Left lung (tissue), 10 donors: Measurements from ENCODE around the gene ZNF446. TPM values are rescaled to one million over a fixed set of nuclear protein-coding genes. Genes with fewer than 3 reads are reported as not detected.

ENCODE experiments used
- ATAC-seq: fragments of 200-7000 bp; cut with Tn5 transposase; one replicate; pipeline ENCODE4 v1.9.1; 2020; ENCODE audit warnings: moderate library complexity
- DNase-seq, 4 donors: peaks; one replicate each; pipeline ENCODE4 v3.0.0-alpha.2; 2013 to 2020
- H3K27ac ChIP-seq, 2 donors: fragments of 200-600 bp; sonication (generic) in 1 of 2; one replicate each; pipeline versions ENCODE4 v1.5.0 to v1.8.0; 2020 to 2021
- H3K27me3 ChIP-seq, 2 donors: fragments of 200-600 bp; sonication (generic) in 1 of 2; one replicate each; pipeline versions ENCODE4 v1.5.0 to v1.8.0; 2020 to 2021
- H3K36me3 ChIP-seq, 2 donors: fragments of 200-600 bp; sonication (generic) in 1 of 2; one replicate each; pipeline versions ENCODE4 v1.5.0 to v1.8.0; 2020 to 2021
- H3K4me1 ChIP-seq, 2 donors: fragments of 200-600 bp; one replicate each; pipeline ENCODE4 v1.8.0; 2021
- H3K4me3 ChIP-seq, 2 donors: fragments of 200-600 bp; sonication (generic) in 1 of 2; one replicate each; pipeline versions ENCODE4 v1.5.0 to v1.8.0; 2020 to 2021; ENCODE audit warnings: mild to moderate bottlenecking in 1 of 2
- H3K9me3 ChIP-seq, 2 donors: fragments of 200-600 bp; sonication (generic) in 1 of 2; one replicate each; pipeline versions ENCODE4 v1.5.0 to v1.8.0; 2020 to 2021
- intact Hi-C, 2 donors: fragments of 100-400 bp; cut with DNase I; formaldehyde crosslinking; loops; one replicate each; pipeline versions ENCODE4 v1.11.2 to v1.14.2; 2022
- polyA plus RNA-seq, 6 donors: library from polyadenylated mRNA; unstranded; fragments of 120-200 nt; gene quantifications; one replicate each; pipeline ENCODE4 v1.2.1, GENCODE V29; 2013; ENCODE audit not compliant: insufficient read length in 6 of 6
- total RNA-seq, 2 donors: library from RNA; stranded (reverse); fragmentation: NEBNext Ultra II Directional; extraction: Animal tissue kit (Norgen Biotek cat#: 25700); gene quantifications; one replicate each; pipeline ENCODE4 v1.2.1, GENCODE V29; 2021
- TF ChIP-seq, protein P1 (sequence below), 2 donors: fragments of 200-600 bp; sonication (generic) in 1 of 2; IDR thresholded peaks; one replicate each; pipeline versions ENCODE4 v1.5.0 to v1.8.0; 2021; ENCODE audit warnings: antibody characterized with exemption in 2 of 2
- donor health status: DM: no; HTN: yes; CAD: no.
- donor health status: DM: no; HTN: no; CAD: no.

ZNF446 gene
- total and polyA plus RNA-seq, 8 donors: 6.2 to 16.9 (median 14.1) TPM

DNA sequence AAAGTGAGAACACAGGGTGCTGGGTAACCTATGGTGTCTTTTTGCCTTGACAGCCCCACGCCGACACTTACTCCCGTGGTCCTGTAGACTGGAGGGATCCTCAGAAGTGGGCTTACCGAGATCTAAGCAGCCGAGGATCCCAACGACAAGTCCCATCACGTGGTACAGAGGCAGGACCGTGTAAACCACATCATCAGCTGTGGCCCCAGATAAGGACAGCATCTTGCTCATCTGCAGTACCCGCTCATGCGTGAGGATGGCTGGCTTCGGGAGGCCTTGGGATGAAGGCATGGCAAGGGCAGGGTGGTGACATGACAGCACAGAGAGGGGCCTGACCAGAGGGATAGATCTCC, 33.6 kb downstream of the ZNF446 start:
- H3K27me3 ChIP-seq: no peaks in the 10 kb centered on the region
- peaks cover 0 to 8% of the 10 kb centered on the region in 2 donors for H3K9me3 ChIP-seq
- peaks cover 0 to 10% of the 10 kb centered on the region in 2 donors for H3K4me1 ChIP-seq
- intact Hi-C loops: no loop called here
- no peaks in the 10 kb centered on the region for H3K36me3 ChIP-seq
- ATAC-seq (no peak), DNase-seq (no peak)
- H3K27ac ChIP-seq: no peak overlapping the region
- TF ChIP-seq, protein P1, sequence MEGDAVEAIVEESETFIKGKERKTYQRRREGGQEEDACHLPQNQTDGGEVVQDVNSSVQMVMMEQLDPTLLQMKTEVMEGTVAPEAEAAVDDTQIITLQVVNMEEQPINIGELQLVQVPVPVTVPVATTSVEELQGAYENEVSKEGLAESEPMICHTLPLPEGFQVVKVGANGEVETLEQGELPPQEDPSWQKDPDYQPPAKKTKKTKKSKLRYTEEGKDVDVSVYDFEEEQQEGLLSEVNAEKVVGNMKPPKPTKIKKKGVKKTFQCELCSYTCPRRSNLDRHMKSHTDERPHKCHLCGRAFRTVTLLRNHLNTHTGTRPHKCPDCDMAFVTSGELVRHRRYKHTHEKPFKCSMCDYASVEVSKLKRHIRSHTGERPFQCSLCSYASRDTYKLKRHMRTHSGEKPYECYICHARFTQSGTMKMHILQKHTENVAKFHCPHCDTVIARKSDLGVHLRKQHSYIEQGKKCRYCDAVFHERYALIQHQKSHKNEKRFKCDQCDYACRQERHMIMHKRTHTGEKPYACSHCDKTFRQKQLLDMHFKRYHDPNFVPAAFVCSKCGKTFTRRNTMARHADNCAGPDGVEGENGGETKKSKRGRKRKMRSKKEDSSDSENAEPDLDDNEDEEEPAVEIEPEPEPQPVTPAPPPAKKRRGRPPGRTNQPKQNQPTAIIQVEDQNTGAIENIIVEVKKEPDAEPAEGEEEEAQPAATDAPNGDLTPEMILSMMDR (IDR thresholded peaks at IDR 0.05): no peak
- no peak overlapping the region for H3K4me3 ChIP-seq

DNA sequence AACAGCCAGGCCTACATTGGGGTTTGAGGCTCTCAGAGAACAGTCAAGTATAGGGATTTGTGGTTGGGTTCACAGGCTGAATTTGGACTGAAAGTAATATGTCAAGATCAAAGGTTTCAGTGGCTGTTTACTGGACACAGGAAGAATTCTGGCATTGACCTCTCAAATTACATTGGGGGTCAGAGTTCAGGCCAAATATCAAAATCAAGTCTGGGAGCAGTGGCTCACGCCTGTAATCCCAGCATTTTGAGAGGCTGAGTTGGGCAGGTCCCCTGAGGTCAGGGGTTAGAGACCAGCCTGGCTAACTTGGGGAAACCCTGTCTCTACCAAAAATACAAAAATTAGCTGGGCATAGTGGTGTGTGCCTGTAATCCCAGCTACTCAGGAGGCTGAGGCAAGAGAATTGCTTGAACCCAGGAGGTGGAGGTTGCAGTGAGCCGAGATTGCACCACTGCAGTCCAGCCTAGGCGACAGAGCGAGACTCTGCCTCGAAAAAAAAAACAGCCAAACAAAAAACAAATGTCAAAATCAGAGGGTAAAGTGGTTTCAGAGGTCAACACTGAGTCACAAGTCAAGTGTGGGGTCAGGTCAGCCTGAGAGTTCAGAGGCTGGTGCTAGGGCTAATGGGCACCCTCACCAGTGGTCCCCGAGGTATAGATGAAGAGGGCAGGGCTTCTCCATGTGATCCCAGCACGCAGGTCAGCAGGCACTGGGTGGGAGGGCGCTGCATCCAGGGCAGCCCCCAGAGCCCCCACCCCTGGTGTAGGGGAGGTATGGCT, 34.1 kb downstream of the ZNF446 start:
- peaks cover 0 to 2% of the 10 kb centered on the region in 2 donors for H3K36me3 ChIP-seq
- no peak overlapping the region for H3K27ac ChIP-seq
- intact Hi-C loops: no loop called here
- H3K9me3 ChIP-seq: peaks cover 0 to 8% of the 10 kb centered on the region in 2 donors
- ATAC-seq (no peak), DNase-seq (no peak)
- no peak overlapping the region for H3K4me3 ChIP-seq
- TF ChIP-seq, protein P1 (IDR thresholded peaks at IDR 0.05): no peak
- H3K27me3 ChIP-seq: no peaks in the 10 kb centered on the region
- peaks cover 0 to 16% of the 10 kb centered on the region in 2 donors for H3K4me1 ChIP-seq

DNA sequence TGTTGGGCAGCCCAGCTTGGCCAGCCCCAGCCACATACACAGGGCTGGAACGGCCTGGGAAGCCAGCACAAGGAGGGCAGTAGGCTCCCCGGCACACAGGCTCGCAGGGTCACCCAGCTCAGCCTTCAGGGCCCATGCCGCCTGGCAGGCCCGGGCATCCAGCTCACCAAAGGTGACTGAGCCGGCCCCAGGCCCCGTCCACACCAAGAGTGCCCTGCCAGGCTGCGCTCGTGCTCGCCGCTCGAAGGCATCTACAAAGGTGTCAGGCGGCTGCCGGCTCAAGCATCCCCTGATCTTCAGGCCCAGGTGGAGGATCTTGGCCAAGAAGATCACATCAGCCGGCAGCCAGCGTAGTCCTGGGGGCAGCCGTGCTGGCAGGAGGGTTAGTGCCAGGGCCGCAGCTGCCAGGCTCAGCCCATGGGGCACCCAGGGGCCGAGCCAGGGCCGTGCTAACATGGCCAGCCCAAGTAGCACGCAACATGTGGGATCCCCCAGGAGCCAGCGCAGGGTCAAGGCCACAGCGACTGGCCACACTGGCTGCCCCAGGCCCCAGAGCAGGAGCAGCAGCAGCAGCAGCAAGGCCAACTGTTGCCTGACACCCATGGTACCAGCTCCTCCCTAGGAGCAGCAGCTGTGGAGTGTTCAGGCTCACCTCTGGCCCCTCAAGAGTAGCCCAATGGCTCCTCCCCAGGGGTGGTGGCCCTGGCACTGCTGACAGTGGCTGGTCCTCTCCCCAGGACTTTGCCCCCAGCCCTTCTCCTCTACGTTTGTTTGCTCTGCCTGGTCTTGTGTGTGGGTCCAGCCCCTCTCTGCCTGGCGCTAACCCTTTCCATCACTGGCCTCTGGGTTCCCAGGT, 35.4 kb downstream of the ZNF446 start, which contains the start of gene SLC27A5:
Gene SLC27A5 (minus strand): TSS at position 640 of the 856 bp plus-strand sequence. CDS start 37 bp downstream, at position 603.
- H3K9me3 ChIP-seq: peaks cover 0 to 8% of the 10 kb centered on the region in 2 donors
- H3K27me3 ChIP-seq: no peaks in the 10 kb centered on the region
- no peak for DNase-seq
- no peak for ATAC-seq
- H3K4me3 ChIP-seq: no peak within 1 kb of the TSS
- intact Hi-C loops: no loop called here
- peaks cover 0 to 15% of the 10 kb centered on the region in 2 donors for H3K36me3 ChIP-seq
- TF ChIP-seq, protein P1 (IDR thresholded peaks at IDR 0.05): no peak
- H3K4me1 ChIP-seq: peaks cover 0 to 24% of the 10 kb centered on the region in 2 donors
- H3K27ac ChIP-seq: no peak within 1 kb of the TSS

DNA sequence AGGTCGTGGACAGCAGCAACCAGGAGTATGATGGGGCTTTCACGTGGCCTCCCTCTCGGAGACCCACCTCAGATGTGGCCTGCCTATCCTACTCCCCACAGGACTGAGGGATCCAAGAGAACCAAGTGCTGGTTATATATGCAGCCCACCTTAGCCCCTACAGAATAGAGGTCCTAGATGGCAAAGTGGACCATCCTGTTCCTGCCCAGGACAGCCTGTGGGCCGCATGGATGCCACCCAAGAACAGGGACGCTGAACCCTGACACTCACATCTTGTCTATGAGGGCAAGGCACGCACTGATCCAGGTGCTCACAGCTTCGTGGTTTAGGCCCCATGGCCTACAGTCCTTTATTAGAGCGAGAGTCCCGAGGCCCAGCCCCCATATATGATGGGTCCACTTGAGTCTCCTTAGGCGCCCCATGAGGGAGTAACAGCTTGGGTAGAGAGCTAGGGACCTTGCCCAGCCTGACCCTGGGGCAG, 37.1 kb downstream of the ZNF446 start:
- ATAC-seq (no peak), DNase-seq (no peak)
- Histone ChIP-seq H3K9me3 (no peaks in the 10 kb centered on the region), H3K27me3 (no peaks in the 10 kb centered on the region), H3K4me3 (peak overlapping the region in 1 of 2 donors; percentile 37), H3K4me1 (peaks cover 5 to 40% of the 10 kb centered on the region in 2 donors), H3K36me3 (peaks cover 0 to 25% of the 10 kb centered on the region in 2 donors), H3K27ac (peak overlapping the region in 1 of 2 donors; percentile 74)
- TF ChIP-seq, protein P1 (IDR thresholded peaks at IDR 0.05): no peak
- intact Hi-C loops: no loop called here
